Coronary artery (tissue), 2 donors: ENCODE measurements around the gene TUT4.

Experiments
- DNase-seq: peaks from one replicate; pipeline ENCODE4 v3.0.0-alpha.2; 2017; ENCODE audit warnings: low spot score
- H3K27ac ChIP-seq, 2 donors: fragments of 200-600 bp; sonication (generic); one replicate each; pipeline ENCODE4 v1.5.1; 2016 to 2019
- H3K4me3 ChIP-seq: fragments of 200-600 bp; sonication (generic); 2 replicates; pipeline ENCODE4 v1.5.1; 2016; ENCODE audit warnings: mild to moderate bottlenecking, moderate library complexity
- CTCF ChIP-seq: fragments of 200-600 bp; sonication (generic); IDR thresholded peaks from one replicate; pipeline ENCODE4 v1.5.1; 2019; ENCODE audit warnings: antibody characterized with exemption

TUT4 gene

GRCh38 chr1:52511851-52512615 is 40.9 kb downstream of the TUT4 start:
- no peak overlapping the region for H3K27ac ChIP-seq
- H3K4me3 ChIP-seq: no peak overlapping the region
- no peak for DNase-seq
- no peak for TF ChIP-seq CTCF

GRCh38 chr1:52511439-52511838 is 41.5 kb downstream of the TUT4 start:
- Histone ChIP-seq H3K4me3 (no peak overlapping the region), H3K27ac (no peak overlapping the region)
- no peak for DNase-seq
- TF ChIP-seq CTCF: no peak

- DNase-seq: no peak
- no peak overlapping the region for H3K27ac ChIP-seq
- TF ChIP-seq CTCF: no peak
- H3K4me3 ChIP-seq: no peak overlapping the region
Measured at GRCh38 chr1:52506920-52507546, 45.9 kb downstream of the TUT4 start.

GRCh38 chr1:52506349-52506748 is 46.5 kb downstream of the TUT4 start:
- DNase-seq: no peak
- no peak for TF ChIP-seq CTCF
- no peak overlapping the region for H3K4me3 ChIP-seq
- H3K27ac ChIP-seq: no peak overlapping the region

- H3K27ac ChIP-seq: no peak overlapping the region
- no peak overlapping the region for H3K4me3 ChIP-seq
- no peak for TF ChIP-seq CTCF
- no peak for DNase-seq
Measured at GRCh38 chr1:52504720-52505119, 48.2 kb downstream of the TUT4 start.

GRCh38 chr1:52503706-52504105 is 49.2 kb downstream of the TUT4 start:
- H3K4me3 ChIP-seq: no peak overlapping the region
- no peak overlapping the region for H3K27ac ChIP-seq
- no peak for DNase-seq
- no peak for TF ChIP-seq CTCF

GRCh38 chr1:52502789-52503188 is 50.1 kb downstream of the TUT4 start:
- no peak for DNase-seq

More at GRCh38 chr1:52502789-52503188, 50.1 kb downstream of the TUT4 start:
- no peak for TF ChIP-seq CTCF
- no peak overlapping the region for H3K4me3 ChIP-seq
- no peak overlapping the region for H3K27ac ChIP-seq
